ENCODE data around the gene PDLIM3. TPM values are rescaled to one million over a fixed set of nuclear protein-coding genes. Genes with fewer than 3 reads are reported as not detected.
A peak's percentile ranks its signal among the peaks of the same experiment; 100 is the strongest.
"Not testable (repeated sequence)": the region's sequence is repeated elsewhere in the genome, so short reads cannot be mapped to it uniquely, and the experiment has no call there.

PDLIM3 gene
- total RNA-seq, 2 experiments from 2014 or later: not detected

GRCh38 chr4:185531654-185532053 lies 3.7 kb downstream of the PDLIM3 start:
- ATAC-seq, POLR2A ChIA-PET: not testable (repeated sequence)

GRCh38 chr4:185529413-185529812 lies 5.9 kb downstream of the PDLIM3 start:
- no peaks in the 10 kb centered on the region for H3K4me1 Mint-ChIP-seq (ENCODE audit: low read depth)
- H3K4me3 Mint-ChIP-seq: no peak overlapping the region

More at GRCh38 chr4:185531654-185532053, 3.7 kb downstream of the PDLIM3 start:
- peaks cover 52% of the 10 kb centered on the region for H3K27me3 Mint-ChIP-seq (ENCODE audit: low read depth)
- H3K4me1 Mint-ChIP-seq (ENCODE audit: low read depth); CTCF ChIA-PET; DNase-seq; H3K36me3 Mint-ChIP-seq (ENCODE audit: low read depth); H3K27ac Mint-ChIP-seq; H3K9me3 Mint-ChIP-seq (ENCODE audit: insufficient read depth); H3K4me3 Mint-ChIP-seq: not testable (repeated sequence)

DNA sequence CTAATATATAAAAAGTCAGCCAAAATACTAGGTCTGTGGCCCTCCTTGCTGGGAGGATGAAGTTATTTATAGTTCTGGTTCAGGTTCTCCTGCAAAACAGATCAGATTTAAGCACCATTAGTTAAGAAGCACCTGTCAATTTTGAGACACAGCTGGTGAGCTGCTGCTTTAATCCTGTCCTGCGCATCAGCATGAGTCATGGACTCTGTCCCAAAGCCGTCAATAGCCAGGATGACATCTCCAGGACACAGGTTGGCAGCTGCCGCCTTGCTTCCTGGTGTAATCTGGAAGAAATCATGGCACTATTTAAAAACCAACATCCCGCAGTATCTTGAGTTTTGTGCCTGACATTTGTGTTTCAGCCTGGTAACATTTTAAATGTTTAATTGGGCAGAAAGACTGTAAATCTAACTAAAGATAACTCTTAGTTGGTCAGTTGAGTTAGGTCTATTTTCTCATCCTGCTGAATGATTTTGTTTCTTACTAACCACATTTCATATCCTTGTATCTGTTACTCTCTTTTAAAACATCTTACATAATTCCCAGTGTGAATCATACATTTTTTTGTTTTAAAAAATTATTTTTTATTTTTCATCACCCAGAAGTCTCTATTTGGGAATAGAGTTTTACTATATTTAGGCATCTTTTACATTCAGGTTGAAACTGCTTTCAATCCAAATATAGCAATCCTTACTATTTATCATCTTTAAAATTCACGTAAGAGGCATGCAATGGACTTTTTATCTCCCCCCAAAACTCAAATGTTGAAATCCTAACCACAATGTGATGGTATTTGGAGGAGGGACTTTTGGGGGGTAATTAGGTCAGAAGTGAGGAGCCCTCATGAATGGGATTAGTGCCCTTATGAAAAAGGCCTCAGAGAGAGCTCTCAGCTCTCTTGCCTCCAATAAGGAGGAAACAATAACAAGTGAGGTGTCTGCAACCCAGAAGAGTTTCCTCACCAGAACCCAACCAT lies 10.1 kb downstream of the PDLIM3 start:
- DNase-seq: no peak
- POLR2A ChIA-PET: interaction anchor here (0.7 kb wide), 1 partner anchor 398 kb away, joined by 3 read pairs; no protein-coding TSS in a partner anchor
- ATAC-seq: no peak
- Mint-ChIP-seq H3K9me3 (ENCODE audit: insufficient read depth) (no peaks in the 10 kb centered on the region), H3K36me3 (ENCODE audit: low read depth) (no peaks in the 10 kb centered on the region), H3K27ac (no peak overlapping the region), H3K27me3 (ENCODE audit: low read depth) (peaks cover 37% of the 10 kb centered on the region), H3K4me3 (no peak overlapping the region), H3K4me1 (ENCODE audit: low read depth) (no peaks in the 10 kb centered on the region)
- CTCF ChIA-PET: no interaction called here

More at GRCh38 chr4:185529413-185529812, 5.9 kb downstream of the PDLIM3 start:
- ATAC-seq (no peak), DNase-seq (no peak)
- Mint-ChIP-seq H3K27me3 (ENCODE audit: low read depth) (peaks cover 49% of the 10 kb centered on the region), H3K36me3 (ENCODE audit: low read depth) (no peaks in the 10 kb centered on the region), H3K9me3 (ENCODE audit: insufficient read depth) (no peaks in the 10 kb centered on the region), H3K27ac (no peak overlapping the region)
- CTCF ChIA-PET: no interaction called here
- POLR2A ChIA-PET: no interaction called here

DNA sequence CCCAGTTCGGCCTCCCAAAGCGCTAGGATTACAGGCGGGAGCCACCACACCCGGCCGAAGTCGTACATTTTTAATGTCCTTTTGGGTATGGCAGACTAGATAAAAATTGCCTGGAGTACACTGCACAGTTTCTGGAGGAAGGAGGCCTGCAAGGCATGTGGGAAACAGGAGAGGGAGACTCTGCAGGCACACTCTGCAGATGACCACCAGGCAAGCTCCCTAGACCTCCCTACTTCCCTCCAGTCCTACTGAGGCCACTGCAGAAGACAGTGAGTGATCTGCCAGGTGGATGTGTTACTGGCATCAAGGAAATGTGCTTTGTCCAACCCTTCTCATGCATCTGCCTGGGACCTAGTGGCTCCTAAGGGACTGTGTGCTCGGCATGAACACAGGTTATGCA lies 11.4 kb downstream of the PDLIM3 start:
- Mint-ChIP-seq H3K9me3 (ENCODE audit: insufficient read depth) (no peaks in the 10 kb centered on the region), H3K27me3 (ENCODE audit: low read depth) (peaks cover 33% of the 10 kb centered on the region), H3K36me3 (ENCODE audit: low read depth) (no peaks in the 10 kb centered on the region), H3K4me1 (ENCODE audit: low read depth) (no peaks in the 10 kb centered on the region), H3K4me3 (no peak overlapping the region), H3K27ac (no peak overlapping the region)
- POLR2A ChIA-PET: no interaction called here
- CTCF ChIA-PET: no interaction called here
- ATAC-seq: no peak
- DNase-seq: no peak

DNA sequence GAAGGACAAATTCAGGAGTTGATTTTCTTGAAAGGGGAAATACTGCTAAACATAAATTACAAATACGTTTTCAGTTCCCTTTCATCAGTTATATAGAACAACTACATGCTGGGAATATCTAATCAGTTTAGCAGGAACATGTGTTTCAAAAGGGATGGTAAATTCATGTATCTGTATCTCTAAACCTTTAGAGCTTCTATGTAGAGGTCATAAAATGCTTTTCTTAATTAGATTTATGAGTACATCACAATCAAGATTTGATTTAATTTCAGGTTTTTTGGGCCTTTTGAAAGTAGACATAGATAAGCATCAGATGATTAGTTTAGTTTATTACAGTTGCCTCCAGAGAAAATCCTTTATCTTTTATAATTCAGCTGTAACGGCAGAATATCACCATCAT lies 12.9 kb downstream of the PDLIM3 start:
- ATAC-seq (no peak), DNase-seq (no peak)
- Mint-ChIP-seq H3K4me3 (no peak overlapping the region), H3K4me1 (ENCODE audit: low read depth) (no peaks in the 10 kb centered on the region), H3K9me3 (ENCODE audit: insufficient read depth) (no peaks in the 10 kb centered on the region), H3K27me3 (ENCODE audit: low read depth) (peaks cover 34% of the 10 kb centered on the region), H3K27ac (no peak overlapping the region), H3K36me3 (ENCODE audit: low read depth) (no peaks in the 10 kb centered on the region)
- ChIA-PET POLR2A (no interaction called here), CTCF (no interaction called here)

- Mint-ChIP-seq H3K27ac (no peak overlapping the region), H3K27me3 (ENCODE audit: low read depth) (peaks cover 32% of the 10 kb centered on the region), H3K4me3 (no peak overlapping the region), H3K4me1 (ENCODE audit: low read depth) (no peaks in the 10 kb centered on the region), H3K36me3 (ENCODE audit: low read depth) (no peaks in the 10 kb centered on the region), H3K9me3 (ENCODE audit: insufficient read depth) (no peaks in the 10 kb centered on the region)
- ATAC-seq (no peak), DNase-seq (no peak)
- POLR2A ChIA-PET: no interaction called here
- CTCF ChIA-PET: no interaction called here
These were observed 15.2 kb downstream of the PDLIM3 start for GRCh38 chr4:185520119-185520518.

GRCh38 chr4:185518494-185518893 lies 16.8 kb downstream of the PDLIM3 start:
- H3K27me3 Mint-ChIP-seq (ENCODE audit: low read depth): peaks cover 41% of the 10 kb centered on the region
- DNase-seq (no peak), ATAC-seq (no peak)
- H3K9me3 Mint-ChIP-seq (ENCODE audit: insufficient read depth): no peaks in the 10 kb centered on the region
- POLR2A ChIA-PET: interaction anchor here (0.5 kb wide), 1 partner anchor 17 kb away, joined by 3 read pairs; the partner anchor contains the start of gene PDLIM3
- H3K4me1 Mint-ChIP-seq (ENCODE audit: low read depth): peaks cover 4% of the 10 kb centered on the region
- no peak overlapping the region for H3K4me3 Mint-ChIP-seq
- no peaks in the 10 kb centered on the region for H3K36me3 Mint-ChIP-seq (ENCODE audit: low read depth)
- CTCF ChIA-PET: no interaction called here
- no peak overlapping the region for H3K27ac Mint-ChIP-seq

GRCh38 chr4:185518069-185518468 lies 17.2 kb downstream of the PDLIM3 start:
- H3K9me3 Mint-ChIP-seq (ENCODE audit: insufficient read depth): no peaks in the 10 kb centered on the region
- ChIA-PET POLR2A (no interaction called here), CTCF (no interaction called here)
- H3K27ac Mint-ChIP-seq: no peak overlapping the region
- peaks cover 7% of the 10 kb centered on the region for H3K4me1 Mint-ChIP-seq (ENCODE audit: low read depth)
- no peak overlapping the region for H3K4me3 Mint-ChIP-seq
- DNase-seq (no peak), ATAC-seq (no peak)
- H3K36me3 Mint-ChIP-seq (ENCODE audit: low read depth): no peaks in the 10 kb centered on the region
- peaks cover 42% of the 10 kb centered on the region for H3K27me3 Mint-ChIP-seq (ENCODE audit: low read depth)

GRCh38 chr4:185515248-185515647 lies 20.1 kb downstream of the PDLIM3 start:
- DNase-seq (no peak), ATAC-seq (no peak)
- H3K4me3 Mint-ChIP-seq: no peak overlapping the region
- H3K27me3 Mint-ChIP-seq (ENCODE audit: low read depth): peaks cover 53% of the 10 kb centered on the region
- no peaks in the 10 kb centered on the region for H3K36me3 Mint-ChIP-seq (ENCODE audit: low read depth)
- ChIA-PET CTCF (interaction anchor here (1.1 kb wide), 1 partner anchor 82 kb away, joined by 7 read pairs; no protein-coding TSS in a partner anchor), POLR2A (interaction anchor here (0.7 kb wide), 1 partner anchor 21 kb away, joined by 3 read pairs; no protein-coding TSS in a partner anchor)
- no peaks in the 10 kb centered on the region for H3K9me3 Mint-ChIP-seq (ENCODE audit: insufficient read depth)
- peaks cover 11% of the 10 kb centered on the region for H3K4me1 Mint-ChIP-seq (ENCODE audit: low read depth)
- H3K27ac Mint-ChIP-seq: no peak overlapping the region

- DNase-seq: no peak
- Mint-ChIP-seq H3K4me1 (ENCODE audit: low read depth) (peaks cover 11% of the 10 kb centered on the region), H3K36me3 (ENCODE audit: low read depth) (no peaks in the 10 kb centered on the region), H3K9me3 (ENCODE audit: insufficient read depth) (no peaks in the 10 kb centered on the region), H3K27ac (no peak overlapping the region), H3K27me3 (ENCODE audit: low read depth) (peaks cover 60% of the 10 kb centered on the region), H3K4me3 (no peak overlapping the region)
- CTCF ChIA-PET: interaction anchor here (1.1 kb wide), 1 partner anchor 83 kb away, joined by 7 read pairs; no protein-coding TSS in a partner anchor
- no peak for ATAC-seq
- POLR2A ChIA-PET: interaction anchor here (0.7 kb wide), 1 partner anchor 22 kb away, joined by 3 read pairs; no protein-coding TSS in a partner anchor
These were observed 21.1 kb downstream of the PDLIM3 start for GRCh38 chr4:185514182-185514697.

DNA sequence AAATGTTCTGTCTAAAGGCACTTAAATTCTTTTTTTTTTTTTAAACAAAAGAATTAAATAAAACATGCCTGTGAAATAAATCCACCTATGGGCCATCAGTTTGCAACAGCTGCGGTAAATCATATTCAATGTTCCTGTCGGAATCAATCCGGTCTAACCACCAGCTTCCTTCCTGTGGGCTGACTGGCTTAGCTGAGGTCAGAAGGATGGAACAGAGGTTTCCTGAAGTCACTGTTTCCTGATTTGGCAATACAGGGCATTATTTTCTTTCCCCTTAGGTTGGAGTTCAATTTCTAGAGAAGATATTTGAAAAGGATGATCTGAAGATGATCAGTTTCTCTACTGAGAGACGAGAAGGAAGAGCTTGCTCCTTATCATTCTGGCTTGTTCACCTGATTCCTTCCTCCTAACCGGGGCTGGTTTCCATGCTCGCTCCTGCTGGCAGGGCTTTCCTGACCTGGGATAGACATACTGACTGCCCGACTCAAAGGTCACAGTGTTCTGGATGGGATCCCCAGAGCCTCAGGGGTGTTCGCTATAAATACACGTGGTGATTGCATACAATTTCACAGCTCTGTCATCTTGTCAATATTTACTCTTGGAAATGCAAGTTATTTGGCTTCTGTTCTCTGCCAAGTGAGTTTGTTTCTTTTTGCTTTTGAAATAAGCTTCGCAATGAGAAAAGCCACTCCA lies 21.7 kb downstream of the PDLIM3 start:
- Mint-ChIP-seq H3K4me3 (no peak overlapping the region), H3K4me1 (ENCODE audit: low read depth) (peaks cover 11% of the 10 kb centered on the region), H3K27me3 (ENCODE audit: low read depth) (peaks cover 59% of the 10 kb centered on the region), H3K27ac (no peak overlapping the region), H3K9me3 (ENCODE audit: insufficient read depth) (no peaks in the 10 kb centered on the region), H3K36me3 (ENCODE audit: low read depth) (no peaks in the 10 kb centered on the region)
- CTCF ChIA-PET: no interaction called here
- DNase-seq (no peak), ATAC-seq (peak; percentile 42)
- POLR2A ChIA-PET: no interaction called here

DNA sequence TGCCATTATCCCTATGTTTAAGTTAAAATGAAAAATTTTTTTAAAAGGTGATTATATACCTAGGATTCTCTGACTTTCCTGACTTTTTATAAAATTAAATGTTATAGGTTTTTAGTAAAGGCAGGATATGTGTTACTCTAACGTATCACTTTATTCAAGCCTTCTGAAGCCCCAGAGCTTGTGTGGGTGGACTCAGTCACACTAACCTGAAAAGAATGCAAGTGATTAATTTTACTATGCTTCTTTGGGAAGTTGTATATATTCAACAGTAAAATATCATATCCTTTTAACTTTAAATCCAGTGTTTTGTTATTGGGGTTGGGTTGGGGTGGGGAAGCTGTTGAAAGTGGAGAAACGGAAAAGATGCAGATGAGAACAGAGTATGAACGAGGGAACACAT lies 22.8 kb downstream of the PDLIM3 start:
- no peak for ATAC-seq

More for the DNA sequence above, 22.8 kb downstream of the PDLIM3 start:
- no peak for DNase-seq
- H3K27ac Mint-ChIP-seq: no peak overlapping the region
- no peaks in the 10 kb centered on the region for H3K9me3 Mint-ChIP-seq (ENCODE audit: insufficient read depth)
- peaks cover 11% of the 10 kb centered on the region for H3K4me1 Mint-ChIP-seq (ENCODE audit: low read depth)
- no peaks in the 10 kb centered on the region for H3K36me3 Mint-ChIP-seq (ENCODE audit: low read depth)
- ChIA-PET CTCF (no interaction called here), POLR2A (no interaction called here)
- H3K4me3 Mint-ChIP-seq: no peak overlapping the region
- peaks cover 65% of the 10 kb centered on the region for H3K27me3 Mint-ChIP-seq (ENCODE audit: low read depth)
